ENCODE results near the gene FBRSL1.

GRCh38 chr12:132496358-132496669 is 6.4 kb downstream of the FBRSL1 start:
- TF ChIP-seq CTCF (IDR thresholded peaks at IDR 0.05; ENCODE audit: extremely low read depth in 1 of 2, insufficient read depth in 1 of 2, low read depth in 1 of 2, low read length in 2 of 2) (no peak), POLR2AphosphoS5 (IDR thresholded peaks at IDR 0.05; ENCODE audit: insufficient read depth, low read depth, low read length) (no peak), POLR2A (IDR thresholded peaks at IDR 0.05; ENCODE audit: low read depth, low read length) (no peak), EZH2 (IDR thresholded peaks at IDR 0.05; ENCODE audit: borderline replicate concordance, low read depth, low read length, severe bottlenecking) (no peak), MAX (IDR thresholded peaks at IDR 0.05; ENCODE audit: insufficient read depth, insufficient read length) (no peak)
